GM12874 (cell line): ENCODE results near the gene FRRS1L.

ENCODE experiments used
- TF ChIP-seq, protein P1 (sequence below): IDR thresholded peaks from 2 replicates; pipeline ENCODE4 v1.5.1; 2011; ENCODE audit warnings: low read depth, mild to moderate bottlenecking, control low read depth, low read length, moderate library complexity; ENCODE audit not compliant: insufficient read depth

FRRS1L gene

GRCh38 chr9:109166771-109167601 lies at the start of gene FRRS1L:
Gene FRRS1L, minus strand, starts transcription at chr9:109167249. Its CDS starts 111 bp downstream, at chr9:109167138.
- TF ChIP-seq, protein P1, sequence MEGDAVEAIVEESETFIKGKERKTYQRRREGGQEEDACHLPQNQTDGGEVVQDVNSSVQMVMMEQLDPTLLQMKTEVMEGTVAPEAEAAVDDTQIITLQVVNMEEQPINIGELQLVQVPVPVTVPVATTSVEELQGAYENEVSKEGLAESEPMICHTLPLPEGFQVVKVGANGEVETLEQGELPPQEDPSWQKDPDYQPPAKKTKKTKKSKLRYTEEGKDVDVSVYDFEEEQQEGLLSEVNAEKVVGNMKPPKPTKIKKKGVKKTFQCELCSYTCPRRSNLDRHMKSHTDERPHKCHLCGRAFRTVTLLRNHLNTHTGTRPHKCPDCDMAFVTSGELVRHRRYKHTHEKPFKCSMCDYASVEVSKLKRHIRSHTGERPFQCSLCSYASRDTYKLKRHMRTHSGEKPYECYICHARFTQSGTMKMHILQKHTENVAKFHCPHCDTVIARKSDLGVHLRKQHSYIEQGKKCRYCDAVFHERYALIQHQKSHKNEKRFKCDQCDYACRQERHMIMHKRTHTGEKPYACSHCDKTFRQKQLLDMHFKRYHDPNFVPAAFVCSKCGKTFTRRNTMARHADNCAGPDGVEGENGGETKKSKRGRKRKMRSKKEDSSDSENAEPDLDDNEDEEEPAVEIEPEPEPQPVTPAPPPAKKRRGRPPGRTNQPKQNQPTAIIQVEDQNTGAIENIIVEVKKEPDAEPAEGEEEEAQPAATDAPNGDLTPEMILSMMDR, result no peak

DNA sequence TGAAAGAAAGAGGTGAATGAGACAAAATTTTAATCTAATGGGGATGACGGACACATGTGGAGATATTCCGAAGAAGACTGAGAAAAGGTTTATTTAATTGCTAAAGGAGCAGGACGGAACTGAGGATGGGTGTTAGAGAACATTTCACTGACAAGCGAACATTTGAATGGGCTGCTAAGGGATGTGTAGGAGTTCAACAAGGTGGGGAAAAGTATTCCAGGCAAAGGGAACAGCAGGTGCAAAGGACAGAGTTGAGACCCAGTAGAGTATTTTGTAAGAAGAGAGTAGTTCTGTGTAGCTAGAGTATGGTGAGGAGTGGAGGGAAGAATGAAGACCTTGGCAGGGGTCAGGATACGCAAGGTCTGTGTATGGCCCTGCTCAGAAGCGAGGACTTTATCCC lies 47.4 kb upstream of the FRRS1L start:
- TF ChIP-seq, protein P1, result no peak

- TF ChIP-seq, protein P1, result no peak
Measured at GRCh38 chr9:109213285-109214121, 46.5 kb upstream of the FRRS1L start.

- TF ChIP-seq, protein P1, result no peak
Measured at GRCh38 chr9:109212768-109213167, 45.7 kb upstream of the FRRS1L start.

DNA sequence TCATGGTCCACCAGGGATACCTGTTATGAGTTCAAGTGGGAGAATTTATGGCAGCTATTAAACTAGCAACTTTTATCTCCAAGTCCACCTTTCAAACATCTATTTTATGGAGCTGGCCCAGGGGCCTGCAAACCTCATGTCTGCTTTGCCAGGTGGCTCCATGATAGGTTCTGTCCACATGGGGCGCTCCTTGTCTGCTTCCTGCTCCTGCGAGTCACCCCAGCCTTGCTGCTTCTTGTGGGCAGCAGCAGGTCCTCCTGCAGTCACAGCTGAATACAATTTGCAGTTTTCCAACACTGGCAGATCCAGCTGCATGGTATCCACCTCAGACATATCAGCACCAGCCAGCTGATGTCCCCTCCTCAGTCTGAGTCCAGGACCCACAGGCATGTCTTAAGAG lies 39.6 kb upstream of the FRRS1L start:
- TF ChIP-seq, protein P1, result no peak

GRCh38 chr9:109205526-109205925 lies 38.5 kb upstream of the FRRS1L start:
- TF ChIP-seq, protein P1, result no peak

- TF ChIP-seq, protein P1, result no peak
Measured at GRCh38 chr9:109203761-109204360, 36.8 kb upstream of the FRRS1L start.
